Measurements from ENCODE around the gene PSMD6. TPM values are rescaled to one million over a fixed set of nuclear protein-coding genes. Genes with fewer than 3 reads are reported as not detected.

Gene PSMD6
- total and polyA plus RNA-seq, 9 of the 15 experiments (the other 6 are each of a cell fraction or from before 2014, with no cell fraction given) = 78.2 to 133 (median 113) TPM

DNA sequence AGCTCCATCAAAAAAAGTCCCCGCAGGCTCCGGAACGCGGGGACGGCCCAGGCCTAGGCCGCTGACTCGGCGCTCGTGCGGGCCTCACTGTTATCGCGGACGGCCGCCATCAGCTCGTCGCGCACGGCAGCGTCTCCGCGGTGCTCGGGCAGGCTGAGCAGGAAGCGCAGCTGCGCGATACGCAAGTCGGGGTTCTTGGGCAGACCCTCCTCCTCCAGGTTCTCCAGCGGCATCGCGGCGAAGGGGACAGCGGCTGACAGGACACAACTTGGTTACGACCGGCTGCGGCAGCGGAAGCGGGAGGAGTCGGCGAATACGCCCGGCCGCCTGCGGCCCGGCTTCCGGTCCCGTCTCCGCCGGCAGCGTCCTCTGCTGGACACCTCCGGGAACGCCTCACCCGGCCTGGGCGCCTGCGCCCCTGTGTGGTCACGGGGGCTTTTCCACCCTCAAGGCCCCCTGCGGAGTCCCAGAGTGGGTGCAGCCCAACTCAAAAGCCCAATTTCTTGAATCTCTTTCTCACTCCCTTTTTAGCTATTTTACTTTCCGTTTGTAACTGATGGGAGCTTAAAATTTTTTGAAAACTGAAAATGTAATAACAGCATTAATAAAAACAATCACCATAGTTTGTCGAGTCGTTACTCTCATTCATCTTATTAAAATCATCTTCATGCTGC, at the start of gene PSMD6 (continued):
- TF ChIP-seq, protein P1, sequence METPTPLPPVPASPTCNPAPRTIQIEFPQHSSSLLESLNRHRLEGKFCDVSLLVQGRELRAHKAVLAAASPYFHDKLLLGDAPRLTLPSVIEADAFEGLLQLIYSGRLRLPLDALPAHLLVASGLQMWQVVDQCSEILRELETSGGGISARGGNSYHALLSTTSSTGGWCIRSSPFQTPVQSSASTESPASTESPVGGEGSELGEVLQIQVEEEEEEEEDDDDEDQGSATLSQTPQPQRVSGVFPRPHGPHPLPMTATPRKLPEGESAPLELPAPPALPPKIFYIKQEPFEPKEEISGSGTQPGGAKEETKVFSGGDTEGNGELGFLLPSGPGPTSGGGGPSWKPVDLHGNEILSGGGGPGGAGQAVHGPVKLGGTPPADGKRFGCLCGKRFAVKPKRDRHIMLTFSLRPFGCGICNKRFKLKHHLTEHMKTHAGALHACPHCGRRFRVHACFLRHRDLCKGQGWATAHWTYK (CRISPR knock-in tag; IDR thresholded peaks at IDR 0.05) = no peak
- no peak for TF ChIP-seq HIVEP1 (CRISPR knock-in tag; IDR thresholded peaks at IDR 0.05)
- TF ChIP-seq, protein P2, sequence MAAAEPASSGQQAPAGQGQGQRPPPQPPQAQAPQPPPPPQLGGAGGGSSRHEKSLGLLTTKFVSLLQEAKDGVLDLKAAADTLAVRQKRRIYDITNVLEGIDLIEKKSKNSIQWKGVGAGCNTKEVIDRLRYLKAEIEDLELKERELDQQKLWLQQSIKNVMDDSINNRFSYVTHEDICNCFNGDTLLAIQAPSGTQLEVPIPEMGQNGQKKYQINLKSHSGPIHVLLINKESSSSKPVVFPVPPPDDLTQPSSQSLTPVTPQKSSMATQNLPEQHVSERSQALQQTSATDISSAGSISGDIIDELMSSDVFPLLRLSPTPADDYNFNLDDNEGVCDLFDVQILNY (CRISPR knock-in tag; IDR thresholded peaks at IDR 0.05) = no peak
- TF ChIP-seq STAG1 (CRISPR knock-in tag; IDR thresholded peaks at IDR 0.05; ENCODE audit: borderline replicate concordance) = no peak
- TF ChIP-seq HBP1 (CRISPR knock-in tag; IDR thresholded peaks at IDR 0.05) = no peak
- TF ChIP-seq, protein P3, sequence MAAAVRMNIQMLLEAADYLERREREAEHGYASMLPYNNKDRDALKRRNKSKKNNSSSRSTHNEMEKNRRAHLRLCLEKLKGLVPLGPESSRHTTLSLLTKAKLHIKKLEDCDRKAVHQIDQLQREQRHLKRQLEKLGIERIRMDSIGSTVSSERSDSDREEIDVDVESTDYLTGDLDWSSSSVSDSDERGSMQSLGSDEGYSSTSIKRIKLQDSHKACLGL (CRISPR knock-in tag; IDR thresholded peaks at IDR 0.05; ENCODE audit: borderline replicate concordance, poor library complexity, severe bottlenecking) = no peak
- TF ChIP-seq CHD7 (IDR thresholded peaks at IDR 0.05; ENCODE audit: low read depth, low read length) = no peak
- no peak for TF ChIP-seq CHD4 (IDR thresholded peaks at IDR 0.05; ENCODE audit: insufficient read depth, insufficient replicate concordance, low read depth, low read length, poor library complexity, severe bottlenecking)

All from K562 (cell line).